Ishikawa (cell line): ENCODE measurements around the gene NBL1.

Experiments used
- CEBPB ChIP-seq: IDR thresholded peaks from 2 replicates; pipeline ENCODE4 v1.6.1; 2012
- EGR1 ChIP-seq: IDR thresholded peaks from 2 replicates; pipeline ENCODE4 v1.6.1; 2012
- EP300 ChIP-seq: IDR thresholded peaks from 2 replicates; pipeline ENCODE4 v1.6.1; 2012; ENCODE audit warnings: borderline replicate concordance
- RAD21 ChIP-seq: IDR thresholded peaks from 2 replicates; pipeline ENCODE4 v1.6.1; 2012; ENCODE audit warnings: low read depth
- TAF1 ChIP-seq: IDR thresholded peaks from 2 replicates; pipeline ENCODE4 v1.6.1; 2012; ENCODE audit warnings: low read depth, mild to moderate bottlenecking
- ZBTB7A ChIP-seq: IDR thresholded peaks from 2 replicates; pipeline ENCODE4 v1.6.1; 2012; ENCODE audit warnings: low read depth
- TF ChIP-seq, protein P1 (sequence below): IDR thresholded peaks from 2 replicates; pipeline ENCODE4 v1.6.1; 2012

DNA sequence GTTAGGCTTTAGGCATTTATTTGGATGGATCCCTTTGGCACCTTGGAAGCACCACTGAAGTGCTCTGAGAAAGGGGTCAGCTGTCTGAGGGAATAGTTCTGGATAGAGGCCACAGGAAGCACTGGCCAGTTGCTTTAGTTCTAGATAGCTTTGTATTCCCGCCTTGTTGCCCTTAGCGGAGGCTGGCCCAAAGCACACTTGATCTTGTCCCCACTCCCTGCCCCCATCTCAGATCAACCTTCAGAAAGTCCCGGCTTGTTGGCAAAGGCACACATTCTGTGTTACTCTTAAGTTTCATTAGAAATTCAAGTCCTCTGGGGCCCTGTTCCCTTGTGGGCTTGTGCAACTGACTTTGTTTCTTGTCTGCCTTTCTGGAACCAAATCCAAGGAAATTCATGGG is 15.2 kb upstream of the NBL1 start:
- no peak for TF ChIP-seq RAD21
- TF ChIP-seq EGR1: no peak
- TF ChIP-seq, protein P1, sequence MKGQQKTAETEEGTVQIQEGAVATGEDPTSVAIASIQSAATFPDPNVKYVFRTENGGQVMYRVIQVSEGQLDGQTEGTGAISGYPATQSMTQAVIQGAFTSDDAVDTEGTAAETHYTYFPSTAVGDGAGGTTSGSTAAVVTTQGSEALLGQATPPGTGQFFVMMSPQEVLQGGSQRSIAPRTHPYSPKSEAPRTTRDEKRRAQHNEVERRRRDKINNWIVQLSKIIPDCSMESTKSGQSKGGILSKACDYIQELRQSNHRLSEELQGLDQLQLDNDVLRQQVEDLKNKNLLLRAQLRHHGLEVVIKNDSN: no peak
- no peak for TF ChIP-seq ZBTB7A
- TF ChIP-seq CEBPB: no peak
- TF ChIP-seq EP300: no peak
- TF ChIP-seq TAF1: no peak
